ENCODE measurements around the gene SYT1. TPM values are rescaled to one million over a fixed set of nuclear protein-coding genes. Genes with fewer than 3 reads are reported as not detected.

SYT1 gene
- total and polyA plus RNA-seq, 2 of the 8 experiments (the other 6 are each of a cell fraction or from before 2014, with no cell fraction given): 11.0 to 34.6 TPM

GRCh38 chr12:79438480-79439174 is 574.1 kb downstream of the SYT1 start:
- WGBS, 2 experiments (ENCODE audit: extremely low coverage in 1 of 2, insufficient coverage in 1 of 2, insufficient read length in 1 of 2, insufficient replicate concordance in 2 of 2, low coverage in 1 of 2, low lambda C conversion rate in 2 of 2, missing lambda C conversion rate in 1 of 2): 88% methylated on average over 3 of the region's 3 CpGs; no CpG with 5 or more reads in 1 of the 2 experiments
- no peak for DNase-seq (ENCODE audit: low read depth in 1 of 2, low spot score in 2 of 2)
- Histone ChIP-seq H4K20me1 (replicated peaks in 1 of 2; ENCODE audit: control insufficient read depth in 1 of 2, insufficient read depth in 2 of 2, low read length in 2 of 2) (no peaks in the 10 kb centered on the region), H2AFZ (ENCODE audit: low read length) (no peak overlapping the region), H3K9me3 (ENCODE audit: insufficient read depth in 2 of 2, low read depth in 1 of 2, low read length in 1 of 2) (no peaks in the 10 kb centered on the region), H3K4me1 (replicated peaks in 1 of 4; ENCODE audit: control insufficient read depth in 3 of 4, insufficient read depth in 4 of 4, low read length in 3 of 4) (no peaks in the 10 kb centered on the region), H3K4me2 (ENCODE audit: insufficient read depth in 1 of 2, low read depth in 2 of 2, low read length in 2 of 2) (no peak overlapping the region), H3K9ac (replicated peaks in 1 of 4; ENCODE audit: extremely low read depth in 1 of 4, low read depth in 3 of 4, low read length in 3 of 4) (no peak overlapping the region), H2BK5ac (ENCODE audit: low read depth, low read length) (no peak overlapping the region), H3K27me3 (replicated peaks in 1 of 4; ENCODE audit: control insufficient read depth in 3 of 4, extremely low read depth in 1 of 4, insufficient read depth in 3 of 4, low read length in 3 of 4) (peaks cover 0 to 1% (median 0%) of the 10 kb centered on the region in 4 experiments; a peak in 1 of 7 replicates), H2BK12ac (ENCODE audit: low read depth, low read length) (no peak overlapping the region), H3K14ac (ENCODE audit: insufficient read length) (no peak overlapping the region), H2BK15ac (ENCODE audit: low read length) (no peak overlapping the region), H4K91ac (replicated peaks; ENCODE audit: insufficient read length, low read length) (no peak overlapping the region), H2BK120ac (replicated peaks; ENCODE audit: low read depth, low read length) (no peak overlapping the region), H3K4ac (replicated peaks; ENCODE audit: insufficient read length, low read depth, low read length) (no peak overlapping the region), H3K56ac (replicated peaks; ENCODE audit: insufficient read length, low read depth, low read length) (no peak overlapping the region), H3K4me3 (ENCODE audit: extremely low read depth in 1 of 4, insufficient read depth in 2 of 4, low read depth in 3 of 4, low read length in 4 of 4) (no peak overlapping the region), H3K23ac (ENCODE audit: insufficient read length) (no peak overlapping the region), H2AK5ac (ENCODE audit: low read depth, low read length) (no peak overlapping the region), H2BK20ac (ENCODE audit: low read length) (no peak overlapping the region), H3K79me2 (ENCODE audit: control insufficient read depth in 1 of 2, insufficient read depth in 2 of 2, low read length in 2 of 2) (no peaks in the 10 kb centered on the region), H4K8ac (ENCODE audit: extremely low read depth, insufficient read depth, low read length) (no peak overlapping the region), H4K5ac (ENCODE audit: insufficient read length, low read depth, low read length) (no peak overlapping the region), H3K27ac (ENCODE audit: low read depth, low read length) (no peak overlapping the region), H3K36me3 (ENCODE audit: control insufficient read depth in 2 of 4, insufficient read depth in 4 of 4, low read length in 3 of 4) (no peaks in the 10 kb centered on the region), H3K18ac (ENCODE audit: extremely low read depth, low read length) (no peak overlapping the region), H3K79me1 (ENCODE audit: low read depth, low read length) (no peaks in the 10 kb centered on the region), H3K23me2 (ENCODE audit: low read depth, low read length) (no peaks in the 10 kb centered on the region)
- ChIA-PET CTCF (ENCODE audit: partially characterized antibody) (interaction anchor here (1.2 to 1.6 kb wide), 4 partner anchors 9 to 94 kb away, joined by 3 to 6 read pairs (median 6); no protein-coding TSS in a partner anchor), POLR2A (ENCODE audit: partially characterized antibody) (interaction anchor here (0.8 kb wide), 1 partner anchor 12 kb away, joined by 4 read pairs; no protein-coding TSS in a partner anchor)
- no peak for FAIRE-seq
- TF ChIP-seq EP300 (IDR thresholded peaks at IDR 0.05; ENCODE audit: borderline replicate concordance in 1 of 2, low read depth in 2 of 2, low read length in 2 of 2) (no peak), MAX (IDR thresholded peaks at IDR 0.05) (no peak), MAFK (IDR thresholded peaks at IDR 0.05; ENCODE audit: low read depth, low read length) (no peak), SP2 (IDR thresholded peaks at IDR 0.05; ENCODE audit: low read length) (no peak), POLR2AphosphoS5 (IDR thresholded peaks at IDR 0.05; ENCODE audit: low read depth, low read length) (no peak), NRF1 (IDR thresholded peaks at IDR 0.05; ENCODE audit: low read depth, low read length) (no peak), CBX5 (IDR thresholded peaks at IDR 0.05; ENCODE audit: low read depth, low read length) (no peak), CTBP2 (IDR thresholded peaks at IDR 0.05; ENCODE audit: borderline replicate concordance, insufficient read depth, insufficient read length, low read length) (no peak), SUZ12 (IDR thresholded peaks at IDR 0.05; ENCODE audit: low read length) (no peak), CREB1 (IDR thresholded peaks at IDR 0.05) (no peak), SP4 (IDR thresholded peaks at IDR 0.05; ENCODE audit: low read length) (no peak), BACH1 (IDR thresholded peaks at IDR 0.05; ENCODE audit: low read length) (no peak), HDAC2 (IDR thresholded peaks at IDR 0.05; ENCODE audit: borderline replicate concordance in 1 of 2, low read depth in 2 of 2, low read length in 2 of 2) (no peak)

Measured in H1 (cell line).